Gastrocnemius medialis (tissue), 4 donors: ENCODE results near the gene FOXC2. TPM values are rescaled to one million over a fixed set of nuclear protein-coding genes. Genes with fewer than 3 reads are reported as not detected.

Experiments
- ATAC-seq, 2 donors: fragments of 150-250 bp; one replicate each; pipeline ENCODE4 v1.9.1; 2016
- DNase-seq, 2 donors: peaks; one replicate each; pipeline ENCODE4 v3.0.0-alpha.2; 2019
- H3K27ac ChIP-seq, 4 donors: fragments of 200-600 bp; sonication (generic); 1 replicate in 1 of 4; 2 replicates in 3 of 4; pipeline ENCODE4 v1.5.1; 2016 to 2018; ENCODE audit warnings: mild to moderate bottlenecking in 2 of 4, moderate library complexity in 1 of 4
- H3K27me3 ChIP-seq, 3 donors: fragments of 200-600 bp; sonication (generic) in 2 of 3; 1 replicate in 1 of 3; 2 replicates in 2 of 3; pipeline versions ENCODE4 v1.5.1 to v1.6.0; 2016 to 2019; ENCODE audit warnings: mild to moderate bottlenecking in 1 of 3, moderate library complexity in 1 of 3
- H3K36me3 ChIP-seq, 2 donors: fragments of 200-600 bp; sonication (generic) in 1 of 2; one replicate each; pipeline ENCODE4 v1.5.1; 2017 to 2018
- H3K4me1 ChIP-seq, 2 donors: fragments of 200-600 bp; sonication (generic) in 1 of 2; one replicate each; pipeline ENCODE4 v1.5.1; 2016 to 2017; ENCODE audit warnings: mild to moderate bottlenecking in 2 of 2
- H3K4me3 ChIP-seq, 4 donors: fragments of 200-600 bp; sonication (generic) in 3 of 4; 1 replicate in 1 of 4; 2 replicates in 3 of 4; pipeline ENCODE4 v1.5.1; 2016 to 2019; ENCODE audit warnings: mild to moderate bottlenecking in 2 of 4
- H3K9me3 ChIP-seq, 3 donors: fragments of 200-600 bp; sonication (generic) in 2 of 3; 1 replicate in 1 of 3; 2 replicates in 2 of 3; pipeline ENCODE4 v1.5.1; 2016 to 2019
- CTCF ChIP-seq, 5 experiments: fragments of 450-650 bp in 3 of 5; fragments of 200-600 bp in 2 of 5; sonication (generic) in 2 of 5; IDR thresholded peaks in 4 of 5; conservative IDR thresholded peaks in 1 of 5; 1 replicate in 4 of 5; 2 replicates in 1 of 5; pipeline ENCODE4 v1.5.1; 2016 to 2019; ENCODE audit warnings: antibody characterized with exemption in 5 of 5, mild to moderate bottlenecking in 3 of 5, moderate library complexity in 3 of 5
- POLR2A ChIP-seq, 2 donors: fragments of 450-650 bp; IDR thresholded peaks; one replicate each; pipeline ENCODE4 v1.6.1; 2017; ENCODE audit warnings: antibody characterized with exemption in 2 of 2, mild to moderate bottlenecking in 2 of 2, moderate library complexity in 2 of 2
- in situ Hi-C, 4 donors: fragments of 200-750 bp; cut with MboI; loops; one replicate each; pipeline versions ENCODE4 v1.15.0 to v1.8.0; 2017; ENCODE audit warnings: low sequenced_read_pairs in 4 of 4
- intact Hi-C: fragments of 100-400 bp; cut with DNase I; formaldehyde crosslinking; loops from one replicate; pipeline ENCODE4 v1.15.1; 2023; ENCODE audit warnings: low total_unique reads
- total RNA-seq, 4 donors: library from RNA; depleted of rRNA; stranded (reverse); fragments of >200 nt; gene quantifications; one replicate each; pipeline versions ENCODE4 v1.1.0 to v1.2.3, GENCODE V29; 2016

Gene FOXC2
- total RNA-seq, 4 donors from 2014 or later, result 0.17 to 1.0 (median 0.29) TPM

DNA sequence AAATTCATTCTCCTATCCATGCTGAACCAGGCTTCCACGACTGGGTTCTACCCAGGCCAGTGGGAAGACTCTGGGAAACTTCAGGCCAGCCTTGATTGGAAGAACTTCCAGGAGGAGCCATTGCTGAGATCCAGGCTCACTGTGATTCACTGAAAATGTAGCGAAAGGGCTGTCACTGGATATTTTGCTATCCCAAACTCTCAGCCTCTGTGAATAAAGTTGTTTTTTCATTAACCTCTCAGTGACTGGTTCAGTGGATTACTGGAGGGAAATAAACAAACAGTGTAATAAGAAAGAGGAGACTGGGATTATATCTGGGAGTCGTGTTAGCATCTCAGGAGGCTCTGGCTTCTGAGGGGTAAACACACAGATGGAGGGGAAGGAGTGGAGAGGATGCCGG lies 14.8 kb downstream of the FOXC2 start:
- Histone ChIP-seq H3K36me3 (no peaks in the 10 kb centered on the region), H3K4me3 (no peak overlapping the region), H3K27me3 (peaks cover 31 to 33% (median 32%) of the 10 kb centered on the region in 3 donors), H3K4me1 (peaks cover 2 to 10% of the 10 kb centered on the region in 2 donors), H3K27ac (no peak overlapping the region), H3K9me3 (no peaks in the 10 kb centered on the region)
- TF ChIP-seq CTCF (IDR thresholded peaks at IDR 0.05 in 4 of 5, conservative IDR thresholded peaks at IDR 0.05 in 1 of 5) (no peak), POLR2A (IDR thresholded peaks at IDR 0.05) (no peak)
- in situ Hi-C loops, result loop anchor here in 3 of 4 donors (10.0 to 25.0 kb wide), 2 partner anchors 173 to 181 kb away; no protein-coding TSS in a partner anchor
- intact Hi-C loops, result no loop called here
- no peak for DNase-seq
- no peak for ATAC-seq

GRCh38 chr16:86584071-86584685 lies 17.5 kb downstream of the FOXC2 start:
- in situ Hi-C loops (loop anchor here in 3 of 4 donors (10.0 to 25.0 kb wide), 2 partner anchors 171 to 178 kb away; no protein-coding TSS in a partner anchor), intact Hi-C loops (no loop called here)
- peaks cover 9% of the 10 kb centered on the region in 3 donors for H3K27me3 ChIP-seq
- H3K4me1 ChIP-seq, result peaks cover 0 to 10% of the 10 kb centered on the region in 2 donors
- H3K9me3 ChIP-seq, result no peaks in the 10 kb centered on the region
- TF ChIP-seq CTCF (IDR thresholded peaks at IDR 0.05 in 4 of 5, conservative IDR thresholded peaks at IDR 0.05 in 1 of 5) (no peak), POLR2A (IDR thresholded peaks at IDR 0.05) (no peak)
- H3K27ac ChIP-seq, result no peak overlapping the region
- DNase-seq (no peak), ATAC-seq (no peak)
- H3K4me3 ChIP-seq, result no peak overlapping the region
- H3K36me3 ChIP-seq, result no peaks in the 10 kb centered on the region

DNA sequence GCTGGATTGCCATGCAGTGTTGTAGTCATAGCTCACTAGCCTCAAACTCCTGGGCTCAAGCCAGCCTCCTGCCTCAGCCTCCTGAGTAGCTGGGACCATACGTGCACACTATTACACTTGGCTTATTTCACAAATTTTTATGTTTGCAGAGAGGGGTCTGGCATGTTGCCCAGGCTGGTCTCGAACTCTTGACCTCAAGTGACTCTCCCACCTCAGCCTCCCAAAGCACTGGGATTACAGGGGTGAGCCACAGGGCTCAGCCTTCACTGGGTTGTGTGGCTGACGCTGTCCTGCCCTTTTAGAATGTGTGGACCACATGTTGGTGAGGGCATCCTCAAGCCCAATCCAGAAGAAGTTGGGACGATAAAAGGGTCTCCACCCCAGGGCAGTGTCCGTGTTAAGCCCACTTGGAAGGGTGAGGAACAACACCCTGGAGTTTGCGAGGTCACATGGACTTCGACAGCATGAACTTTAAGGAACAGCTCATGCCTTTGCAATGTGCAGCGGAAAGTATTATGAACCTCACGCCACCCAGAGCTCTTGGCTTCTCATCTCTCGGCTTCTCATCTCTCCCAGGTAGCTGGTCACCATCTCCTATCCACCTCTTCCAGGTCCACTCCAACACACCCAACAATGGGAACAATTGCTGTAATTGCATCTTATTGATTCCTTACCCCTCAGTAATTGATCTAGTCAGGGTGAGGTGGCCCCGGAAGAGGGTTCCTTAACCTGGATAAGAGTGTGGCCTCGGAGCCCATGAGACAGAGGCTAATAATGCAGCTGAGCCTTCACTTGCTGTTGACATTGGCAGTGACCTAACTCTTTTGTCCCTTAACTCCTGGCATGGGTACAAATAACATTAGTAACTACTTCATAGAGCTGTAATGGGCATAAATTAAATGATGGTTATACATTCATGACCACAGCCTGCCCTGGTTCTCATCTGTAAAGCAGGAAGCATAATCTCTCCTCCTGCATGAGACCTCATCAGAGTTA lies 18.4 kb downstream of the FOXC2 start:
- Histone ChIP-seq H3K9me3 (no peaks in the 10 kb centered on the region), H3K4me1 (peaks cover 0 to 10% of the 10 kb centered on the region in 2 donors), H3K4me3 (no peak overlapping the region), H3K27ac (peak overlapping the region in 1 of 4 donors; percentile 71), H3K36me3 (no peaks in the 10 kb centered on the region), H3K27me3 (peaks cover under 1 to 4% (median 2%) of the 10 kb centered on the region in 3 donors)
- in situ Hi-C loops (loop anchor here in 3 of 4 donors (10.0 to 25.0 kb wide), 2 partner anchors 170 to 177 kb away; no protein-coding TSS in a partner anchor), intact Hi-C loops (no loop called here)
- DNase-seq, result no peak
- ATAC-seq, result no peak
- TF ChIP-seq CTCF (IDR thresholded peaks at IDR 0.05 in 4 of 5, conservative IDR thresholded peaks at IDR 0.05 in 1 of 5) (no peak), POLR2A (IDR thresholded peaks at IDR 0.05) (no peak)

- intact Hi-C loops, result no loop called here
- Histone ChIP-seq H3K4me1 (peaks cover 0 to 10% of the 10 kb centered on the region in 2 donors), H3K27me3 (no peaks in the 10 kb centered on the region), H3K36me3 (no peaks in the 10 kb centered on the region), H3K4me3 (no peak overlapping the region), H3K27ac (peak overlapping the region in 3 of 4 donors; percentile 11 to 71 (median 24)), H3K9me3 (no peaks in the 10 kb centered on the region)
- in situ Hi-C loops, result loop anchor here in 3 of 4 donors (10.0 to 25.0 kb wide), 2 partner anchors 169 to 176 kb away; no protein-coding TSS in a partner anchor
- no peak for TF ChIP-seq CTCF (IDR thresholded peaks at IDR 0.05 in 4 of 5, conservative IDR thresholded peaks at IDR 0.05 in 1 of 5)
- TF ChIP-seq POLR2A (IDR thresholded peaks at IDR 0.05), result no peak
- ATAC-seq (no peak), DNase-seq (no peak)
Observed at GRCh38 chr16:86585821-86586611, 19.4 kb downstream of the FOXC2 start.
